SU-DHL-6 (cell line): ENCODE data around the gene S100PBP.

Source experiments
- H2AFZ ChIP-seq: fragments of 200-600 bp; sonication (generic); 2 replicates; pipeline ENCODE4 v1.6.1; 2014; ENCODE audit warnings: low read depth, mild to moderate bottlenecking, moderate library complexity, mixed read lengths, antibody characterized with exemption, low read length; ENCODE audit not compliant: severe bottlenecking
- H3F3A ChIP-seq: fragments of 200-600 bp; shearing (Covaris generic); 2 replicates; pipeline ENCODE4 v1.6.0; 2016; ENCODE audit warnings: antibody characterized with exemption, mild to moderate bottlenecking; ENCODE audit not compliant: insufficient read depth
- H3K27ac ChIP-seq: fragments of 200-600 bp; sonication (generic); 2 replicates; pipeline ENCODE4 v1.5.1; 2016; ENCODE audit warnings: low read depth, mild to moderate bottlenecking, low read length, moderate library complexity, mixed read lengths
- H3K27me3 ChIP-seq: fragments of 200-600 bp; sonication (generic), shearing (Covaris generic); 2 replicates; pipeline ENCODE4 v1.6.0; 2014; ENCODE audit warnings: mild to moderate bottlenecking, low read length
- H3K36me3 ChIP-seq: fragments of 200-600 bp; sonication (generic); 2 replicates; pipeline ENCODE4 v1.6.1; 2014; ENCODE audit warnings: mild to moderate bottlenecking, low read length, mixed read lengths
- H3K4me2 ChIP-seq: fragments of 300-600, 200-600 bp; shearing (Covaris generic), sonication (generic); 2 replicates; pipeline ENCODE4 v1.6.0; 2014; ENCODE audit warnings: low read length, low read depth, mild to moderate bottlenecking; ENCODE audit not compliant: poor library complexity, severe bottlenecking
- H3K4me3 ChIP-seq: fragments of 200-600 bp; sonication (generic); 2 replicates; pipeline ENCODE4 v1.5.1; 2014; ENCODE audit warnings: antibody characterized with exemption, low read length, mild to moderate bottlenecking, mixed read lengths; ENCODE audit not compliant: insufficient read depth, poor library complexity, severe bottlenecking
- H3K79me2 ChIP-seq: fragments of 200-600 bp; sonication (generic); 2 replicates; pipeline ENCODE4 v1.6.1; 2014; ENCODE audit warnings: mild to moderate bottlenecking, low read length, moderate library complexity; ENCODE audit not compliant: insufficient read depth
- H3K9ac ChIP-seq: fragments of 200-600 bp; sonication (generic); 2 replicates; pipeline ENCODE4 v1.7.0; 2014; ENCODE audit warnings: mild to moderate bottlenecking, low read length
- H3K9me2 ChIP-seq: fragments of 200-600 bp; sonication (generic); replicated peaks from 2 replicates; pipeline ENCODE4 v1.6.1; 2014; ENCODE audit warnings: low read length; ENCODE audit not compliant: insufficient read depth
- H3K9me3 ChIP-seq: fragments of 200-600 bp; sonication (generic); 2 replicates; pipeline ENCODE4 v1.6.1; 2014; ENCODE audit warnings: low read length, mixed read lengths; ENCODE audit not compliant: insufficient read depth
- H4K20me1 ChIP-seq: fragments of 200-600 bp; sonication (generic); 2 replicates; pipeline ENCODE4 v1.6.1; 2014; ENCODE audit warnings: low read depth, mild to moderate bottlenecking, antibody characterized with exemption, low read length, moderate library complexity, mixed read lengths
- EZH2phosphoT487 ChIP-seq: fragments of 200-600 bp; sonication (generic), shearing (Covaris generic); conservative IDR thresholded peaks from 2 replicates; pipeline ENCODE4 v1.6.1; 2018; ENCODE audit warnings: mild to moderate bottlenecking, antibody characterized with exemption, low read length, moderate library complexity, mixed read lengths
- TF ChIP-seq, protein P1 (sequence below): fragments of 200-600 bp; sonication (generic); IDR thresholded peaks from one replicate; pipeline ENCODE4 v1.5.1; 2017; ENCODE audit warnings: antibody characterized with exemption, mild to moderate bottlenecking, low read length, moderate library complexity; ENCODE audit not compliant: insufficient read depth, poor library complexity, severe bottlenecking

S100PBP gene

DNA sequence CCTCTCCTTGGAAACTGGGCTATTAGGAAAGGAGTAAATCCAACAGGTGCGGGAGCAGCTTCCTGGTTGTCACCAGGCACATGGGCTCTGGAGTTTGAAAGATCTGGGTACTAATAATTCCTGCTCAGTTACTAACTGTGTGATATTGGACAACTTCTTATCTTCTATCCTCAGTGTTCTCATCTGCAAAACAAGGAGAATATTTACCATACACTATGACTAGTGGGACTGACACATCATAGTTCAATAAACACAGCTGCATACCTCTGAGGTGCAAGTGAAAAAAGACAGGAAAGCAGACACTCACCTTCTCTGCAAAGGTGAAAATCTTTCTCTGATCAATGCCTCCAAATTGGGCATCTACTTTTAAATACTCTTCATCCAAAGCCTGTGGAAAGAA is 20.0 kb upstream of the S100PBP start:
- no peak overlapping the region for H3K4me2 ChIP-seq

DNA sequence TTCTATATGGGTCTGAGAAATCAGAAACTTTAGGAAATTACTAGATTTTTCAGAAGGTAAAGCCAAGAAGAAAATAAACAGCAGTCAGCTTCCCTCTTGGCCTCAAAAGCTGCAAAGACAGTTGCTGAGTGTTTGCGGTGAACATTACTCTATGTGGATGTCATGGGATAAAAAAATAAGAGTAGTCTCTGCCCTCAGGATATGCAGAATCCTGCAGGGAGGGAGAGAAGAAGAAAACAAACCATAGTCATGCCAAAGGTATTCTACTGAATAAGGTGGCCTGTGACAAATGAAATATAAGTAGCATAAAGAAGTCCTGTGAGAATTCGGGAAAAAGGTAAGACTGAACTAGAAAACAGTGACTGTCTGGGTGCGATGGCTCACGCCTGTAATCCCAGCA is 19.3 kb upstream of the S100PBP start:
- Histone ChIP-seq H3K36me3 (peaks cover 16% of the 10 kb centered on the region), H3K27me3 (no peaks in the 10 kb centered on the region), H3K27ac (no peak overlapping the region), H4K20me1 (peaks cover 3% of the 10 kb centered on the region; the same call in 1 of the 2 replicates), H3F3A (no peaks in the 10 kb centered on the region; the same call in 1 of the 2 replicates), H3K9me3 (no peaks in the 10 kb centered on the region), H3K79me2 (peaks cover 5% of the 10 kb centered on the region; the same call in 1 of the 2 replicates), H2AFZ (no peak overlapping the region), H3K9me2 (no peaks in the 10 kb centered on the region), H3K4me3 (no peak overlapping the region), H3K4me2 (no peak overlapping the region), H3K9ac (no peak overlapping the region)
- TF ChIP-seq EZH2phosphoT487: no peak
- TF ChIP-seq, protein P1, sequence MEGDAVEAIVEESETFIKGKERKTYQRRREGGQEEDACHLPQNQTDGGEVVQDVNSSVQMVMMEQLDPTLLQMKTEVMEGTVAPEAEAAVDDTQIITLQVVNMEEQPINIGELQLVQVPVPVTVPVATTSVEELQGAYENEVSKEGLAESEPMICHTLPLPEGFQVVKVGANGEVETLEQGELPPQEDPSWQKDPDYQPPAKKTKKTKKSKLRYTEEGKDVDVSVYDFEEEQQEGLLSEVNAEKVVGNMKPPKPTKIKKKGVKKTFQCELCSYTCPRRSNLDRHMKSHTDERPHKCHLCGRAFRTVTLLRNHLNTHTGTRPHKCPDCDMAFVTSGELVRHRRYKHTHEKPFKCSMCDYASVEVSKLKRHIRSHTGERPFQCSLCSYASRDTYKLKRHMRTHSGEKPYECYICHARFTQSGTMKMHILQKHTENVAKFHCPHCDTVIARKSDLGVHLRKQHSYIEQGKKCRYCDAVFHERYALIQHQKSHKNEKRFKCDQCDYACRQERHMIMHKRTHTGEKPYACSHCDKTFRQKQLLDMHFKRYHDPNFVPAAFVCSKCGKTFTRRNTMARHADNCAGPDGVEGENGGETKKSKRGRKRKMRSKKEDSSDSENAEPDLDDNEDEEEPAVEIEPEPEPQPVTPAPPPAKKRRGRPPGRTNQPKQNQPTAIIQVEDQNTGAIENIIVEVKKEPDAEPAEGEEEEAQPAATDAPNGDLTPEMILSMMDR: no peak

More for the DNA sequence above, 20.0 kb upstream of the S100PBP start:
- Histone ChIP-seq H3K27me3 (no peaks in the 10 kb centered on the region), H3K79me2 (peaks cover 3% of the 10 kb centered on the region; the same call in 1 of the 2 replicates), H3K36me3 (peaks cover 18% of the 10 kb centered on the region), H3K4me3 (no peak overlapping the region), H3K9ac (no peak overlapping the region), H4K20me1 (peaks cover 3% of the 10 kb centered on the region; the same call in 1 of the 2 replicates), H3K9me2 (no peaks in the 10 kb centered on the region), H3K27ac (no peak overlapping the region), H3K9me3 (no peaks in the 10 kb centered on the region), H3F3A (no peaks in the 10 kb centered on the region; the same call in 1 of the 2 replicates), H2AFZ (no peak overlapping the region)
- no peak for TF ChIP-seq EZH2phosphoT487
- TF ChIP-seq, protein P1: no peak

DNA sequence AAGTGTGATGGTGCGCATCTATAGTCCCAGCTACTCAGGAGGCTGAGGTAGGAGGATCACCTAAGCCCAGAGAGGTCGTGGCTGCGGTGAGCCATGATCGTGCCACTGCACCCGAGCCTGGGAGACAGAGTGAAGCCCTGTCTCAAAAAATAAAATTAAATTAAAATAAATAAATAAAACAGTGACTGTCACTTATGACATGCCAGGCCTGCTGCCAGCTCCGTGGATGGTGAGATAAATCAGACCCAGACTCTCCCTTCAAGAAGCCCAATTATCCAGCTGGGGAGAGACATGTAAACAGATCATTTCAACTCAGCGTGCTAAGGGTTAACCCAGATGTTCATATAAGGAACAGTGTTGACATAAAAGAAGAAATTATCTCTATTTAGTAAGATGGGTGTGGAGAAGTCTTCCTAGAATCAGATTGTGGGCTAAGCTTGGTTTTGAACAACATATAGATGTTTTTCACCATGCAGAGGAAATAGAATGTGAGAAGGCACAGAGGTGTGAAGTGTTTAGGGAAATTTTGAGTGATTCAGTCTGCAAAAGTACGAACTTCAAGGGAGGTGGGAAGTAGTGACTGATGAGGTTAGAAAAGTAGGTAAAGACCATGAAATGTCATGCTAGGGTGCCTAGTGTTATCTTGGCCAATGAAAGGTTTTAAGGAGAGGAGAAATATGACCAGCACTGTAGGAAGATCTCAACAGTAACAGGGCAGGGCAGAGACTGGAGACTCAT is 18.6 kb upstream of the S100PBP start:
- H3K4me2 ChIP-seq: no peak overlapping the region
- peaks cover 3% of the 10 kb centered on the region; the same call in 1 of the 2 replicates for H4K20me1 ChIP-seq
- no peaks in the 10 kb centered on the region for H3K9me3 ChIP-seq
- peaks cover 12% of the 10 kb centered on the region for H3K36me3 ChIP-seq
- no peak overlapping the region for H3K9ac ChIP-seq
- TF ChIP-seq, protein P1: no peak
- TF ChIP-seq EZH2phosphoT487: no peak
- H3F3A ChIP-seq: no peaks in the 10 kb centered on the region; the same call in 1 of the 2 replicates
- peaks cover 5% of the 10 kb centered on the region; the same call in 1 of the 2 replicates for H3K79me2 ChIP-seq
- H2AFZ ChIP-seq: no peak overlapping the region
- no peak overlapping the region for H3K27ac ChIP-seq
- no peak overlapping the region for H3K4me3 ChIP-seq
- no peaks in the 10 kb centered on the region for H3K27me3 ChIP-seq
- H3K9me2 ChIP-seq: no peaks in the 10 kb centered on the region
